ENCODE data around the gene RBFOX1. TPM values are rescaled to one million over a fixed set of nuclear protein-coding genes. Genes with fewer than 3 reads are reported as not detected.

The RBFOX1 gene
- total and polyA plus RNA-seq, 10 of the 15 experiments (the other 5 are each of a cell fraction or from before 2014, with no cell fraction given), result 0.87 TPM; not detected in 9

DNA sequence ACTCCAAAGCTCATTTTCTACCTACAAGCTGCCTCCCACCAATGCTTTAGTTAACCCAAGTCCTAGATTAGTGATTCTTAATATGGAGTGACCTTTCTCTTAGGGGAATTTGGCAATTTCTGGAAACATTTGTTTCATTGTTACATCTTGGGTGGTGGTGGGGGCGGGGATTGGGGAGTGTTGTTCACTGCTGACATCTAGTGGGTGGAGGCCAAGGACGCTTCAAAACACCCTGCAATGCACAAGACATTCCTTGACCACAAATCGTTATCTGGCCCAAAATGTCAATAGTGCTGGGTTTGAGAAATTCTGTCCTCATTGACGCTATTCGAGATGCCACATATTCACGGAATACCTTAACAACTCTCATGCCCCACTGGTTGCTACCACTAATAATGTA is 282.9 kb downstream of the RBFOX1 start (continued):
- TF ChIP-seq, protein P1, sequence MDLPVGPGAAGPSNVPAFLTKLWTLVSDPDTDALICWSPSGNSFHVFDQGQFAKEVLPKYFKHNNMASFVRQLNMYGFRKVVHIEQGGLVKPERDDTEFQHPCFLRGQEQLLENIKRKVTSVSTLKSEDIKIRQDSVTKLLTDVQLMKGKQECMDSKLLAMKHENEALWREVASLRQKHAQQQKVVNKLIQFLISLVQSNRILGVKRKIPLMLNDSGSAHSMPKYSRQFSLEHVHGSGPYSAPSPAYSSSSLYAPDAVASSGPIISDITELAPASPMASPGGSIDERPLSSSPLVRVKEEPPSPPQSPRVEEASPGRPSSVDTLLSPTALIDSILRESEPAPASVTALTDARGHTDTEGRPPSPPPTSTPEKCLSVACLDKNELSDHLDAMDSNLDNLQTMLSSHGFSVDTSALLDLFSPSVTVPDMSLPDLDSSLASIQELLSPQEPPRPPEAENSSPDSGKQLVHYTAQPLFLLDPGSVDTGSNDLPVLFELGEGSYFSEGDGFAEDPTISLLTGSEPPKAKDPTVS (IDR thresholded peaks at IDR 0.05; ENCODE audit: low read depth, low read length), result no peak
- TF ChIP-seq, protein P2, sequence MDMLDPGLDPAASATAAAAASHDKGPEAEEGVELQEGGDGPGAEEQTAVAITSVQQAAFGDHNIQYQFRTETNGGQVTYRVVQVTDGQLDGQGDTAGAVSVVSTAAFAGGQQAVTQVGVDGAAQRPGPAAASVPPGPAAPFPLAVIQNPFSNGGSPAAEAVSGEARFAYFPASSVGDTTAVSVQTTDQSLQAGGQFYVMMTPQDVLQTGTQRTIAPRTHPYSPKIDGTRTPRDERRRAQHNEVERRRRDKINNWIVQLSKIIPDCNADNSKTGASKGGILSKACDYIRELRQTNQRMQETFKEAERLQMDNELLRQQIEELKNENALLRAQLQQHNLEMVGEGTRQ (IDR thresholded peaks at IDR 0.05; ENCODE audit: borderline replicate concordance, low read depth, low read length), result no peak
- no peak for TF ChIP-seq CREM (IDR thresholded peaks at IDR 0.05; ENCODE audit: low read depth)
- TF ChIP-seq, protein P3, sequence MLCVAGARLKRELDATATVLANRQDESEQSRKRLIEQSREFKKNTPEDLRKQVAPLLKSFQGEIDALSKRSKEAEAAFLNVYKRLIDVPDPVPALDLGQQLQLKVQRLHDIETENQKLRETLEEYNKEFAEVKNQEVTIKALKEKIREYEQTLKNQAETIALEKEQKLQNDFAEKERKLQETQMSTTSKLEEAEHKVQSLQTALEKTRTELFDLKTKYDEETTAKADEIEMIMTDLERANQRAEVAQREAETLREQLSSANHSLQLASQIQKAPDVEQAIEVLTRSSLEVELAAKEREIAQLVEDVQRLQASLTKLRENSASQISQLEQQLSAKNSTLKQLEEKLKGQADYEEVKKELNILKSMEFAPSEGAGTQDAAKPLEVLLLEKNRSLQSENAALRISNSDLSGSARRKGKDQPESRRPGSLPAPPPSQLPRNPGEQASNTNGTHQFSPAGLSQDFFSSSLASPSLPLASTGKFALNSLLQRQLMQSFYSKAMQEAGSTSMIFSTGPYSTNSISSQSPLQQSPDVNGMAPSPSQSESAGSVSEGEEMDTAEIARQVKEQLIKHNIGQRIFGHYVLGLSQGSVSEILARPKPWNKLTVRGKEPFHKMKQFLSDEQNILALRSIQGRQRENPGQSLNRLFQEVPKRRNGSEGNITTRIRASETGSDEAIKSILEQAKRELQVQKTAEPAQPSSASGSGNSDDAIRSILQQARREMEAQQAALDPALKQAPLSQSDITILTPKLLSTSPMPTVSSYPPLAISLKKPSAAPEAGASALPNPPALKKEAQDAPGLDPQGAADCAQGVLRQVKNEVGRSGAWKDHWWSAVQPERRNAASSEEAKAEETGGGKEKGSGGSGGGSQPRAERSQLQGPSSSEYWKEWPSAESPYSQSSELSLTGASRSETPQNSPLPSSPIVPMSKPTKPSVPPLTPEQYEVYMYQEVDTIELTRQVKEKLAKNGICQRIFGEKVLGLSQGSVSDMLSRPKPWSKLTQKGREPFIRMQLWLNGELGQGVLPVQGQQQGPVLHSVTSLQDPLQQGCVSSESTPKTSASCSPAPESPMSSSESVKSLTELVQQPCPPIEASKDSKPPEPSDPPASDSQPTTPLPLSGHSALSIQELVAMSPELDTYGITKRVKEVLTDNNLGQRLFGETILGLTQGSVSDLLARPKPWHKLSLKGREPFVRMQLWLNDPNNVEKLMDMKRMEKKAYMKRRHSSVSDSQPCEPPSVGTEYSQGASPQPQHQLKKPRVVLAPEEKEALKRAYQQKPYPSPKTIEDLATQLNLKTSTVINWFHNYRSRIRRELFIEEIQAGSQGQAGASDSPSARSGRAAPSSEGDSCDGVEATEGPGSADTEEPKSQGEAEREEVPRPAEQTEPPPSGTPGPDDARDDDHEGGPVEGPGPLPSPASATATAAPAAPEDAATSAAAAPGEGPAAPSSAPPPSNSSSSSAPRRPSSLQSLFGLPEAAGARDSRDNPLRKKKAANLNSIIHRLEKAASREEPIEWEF (IDR thresholded peaks at IDR 0.05; ENCODE audit: insufficient replicate concordance, low read depth, low read length), result no peak
- TF ChIP-seq GABPA (IDR thresholded peaks at IDR 0.05; ENCODE audit: low read depth), result no peak
- TF ChIP-seq TCF7 (IDR thresholded peaks at IDR 0.05; ENCODE audit: borderline replicate concordance), result no peak
- no peak for TF ChIP-seq FOS (IDR thresholded peaks at IDR 0.05; ENCODE audit: borderline replicate concordance, extremely low read depth, insufficient read length)
- TF ChIP-seq KDM1A (IDR thresholded peaks at IDR 0.05; ENCODE audit: borderline replicate concordance), result no peak

Data from GM12878 (cell line).